G401 (cell line): ENCODE results near the gene NPLOC4. TPM values are rescaled to one million over a fixed set of nuclear protein-coding genes. Genes with fewer than 3 reads are reported as not detected.

Source experiments
- DNase-seq: peaks from one replicate; pipeline ENCODE4 v3.0.0-alpha.2; 2015; ENCODE audit warnings: low spot score
- in situ Hi-C: cut with HindIII; loops from 2 replicates; pipeline ENCODE4 v1.10.0; 2016; ENCODE audit warnings: low sequenced_read_pairs, mixed read lengths
- total RNA-seq: library from RNA; depleted of rRNA; stranded (reverse); fragments of >200 nt; shearing (Covaris generic); gene quantifications from 2 replicates; pipeline ENCODE4 v1.2.3, GENCODE V29; 2014

NPLOC4 gene
- total RNA-seq, 1 experiment from 2014 or later, result 110 TPM

DNA sequence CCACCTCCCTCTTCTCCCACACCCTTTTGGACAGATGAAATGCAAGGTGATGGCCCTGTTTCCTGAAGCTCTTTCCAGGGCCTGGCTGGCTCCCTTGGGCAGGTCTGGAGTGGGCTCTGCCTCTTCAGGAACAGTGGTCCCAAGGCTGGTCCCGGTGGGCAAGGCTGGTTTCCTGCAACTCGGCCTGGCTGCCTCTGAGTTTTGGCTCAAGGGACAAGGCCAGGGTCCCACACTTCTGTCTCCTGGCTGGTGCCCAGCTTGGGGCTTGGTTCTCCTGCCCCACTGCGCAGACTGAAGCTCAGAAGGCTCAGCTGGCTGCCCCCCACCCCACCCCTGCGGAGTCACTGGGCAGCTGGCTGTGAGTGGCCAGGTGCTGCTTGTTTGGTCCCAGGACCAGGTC lies 120.5 kb downstream of the NPLOC4 start:
- in situ Hi-C loops, result loop anchor here (10.0 kb wide), 1 partner anchor 112 kb away; no protein-coding TSS in a partner anchor
- DNase-seq, result no peak

- in situ Hi-C loops, result loop anchor here (10.0 kb wide), 1 partner anchor 111 kb away; no protein-coding TSS in a partner anchor
- DNase-seq, result no peak
Observed at GRCh38 chr17:81515530-81516041, 121.3 kb downstream of the NPLOC4 start.

- in situ Hi-C loops, result loop anchor here (10.0 kb wide), 1 partner anchor 110 kb away; no protein-coding TSS in a partner anchor
- peak; percentile 50 for DNase-seq
Observed at GRCh38 chr17:81514739-81515529, 122.0 kb downstream of the NPLOC4 start.

DNA sequence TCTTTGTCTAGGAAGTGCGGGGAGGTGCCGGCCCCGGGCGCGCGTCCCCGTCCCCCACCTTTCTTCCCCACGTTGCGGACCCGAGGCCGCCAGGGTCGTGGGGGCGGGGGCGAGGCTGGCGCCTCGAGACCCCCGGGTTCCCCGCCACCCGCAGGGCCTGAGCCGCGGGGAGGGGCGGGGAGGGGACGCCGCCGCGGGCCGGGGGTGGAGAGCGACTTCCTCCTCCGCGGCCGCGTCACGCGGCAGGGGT lies 122.5 kb downstream of the NPLOC4 start:
- in situ Hi-C loops, result loop anchor here (10.0 kb wide), 1 partner anchor 110 kb away; no protein-coding TSS in a partner anchor
- DNase-seq, result no peak

DNA sequence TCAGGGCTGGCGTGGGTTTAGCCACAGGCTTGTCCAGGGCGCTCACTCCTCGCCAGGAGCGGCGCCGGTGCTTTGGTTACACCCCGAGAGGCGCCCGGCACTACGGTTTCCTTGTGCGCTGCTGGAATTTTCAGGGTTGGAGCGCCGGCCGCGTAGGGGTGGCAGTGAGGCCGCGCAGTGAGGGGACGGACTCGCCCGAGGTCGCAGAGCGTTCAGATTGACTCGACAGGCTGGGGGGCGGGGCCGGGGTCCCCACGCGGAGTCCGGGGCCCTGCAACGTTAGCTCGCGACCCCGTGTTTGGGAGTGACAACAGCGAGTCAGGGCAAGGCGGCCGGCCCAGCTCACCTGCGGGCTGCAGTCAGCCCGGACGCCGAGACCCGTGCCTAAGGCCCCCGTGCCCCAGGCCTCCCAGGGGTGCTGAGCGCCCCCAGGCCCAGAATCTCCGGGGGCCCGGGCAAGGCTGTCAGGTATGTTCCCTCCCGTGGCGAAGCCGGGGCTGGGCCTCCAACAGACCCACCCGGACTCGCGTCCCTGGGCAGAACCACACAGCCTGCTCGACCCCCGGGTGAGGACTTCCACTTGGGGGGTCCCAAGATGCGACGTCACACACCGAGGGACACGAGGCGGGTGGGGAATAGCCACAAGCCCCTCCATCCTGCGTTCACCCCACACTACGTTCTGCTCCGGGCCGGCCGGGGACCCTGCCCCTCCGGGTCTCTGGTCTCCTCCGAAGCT lies 123.0 kb downstream of the NPLOC4 start:
- in situ Hi-C loops, result loop anchor here (10.0 kb wide), 1 partner anchor 109 kb away; no protein-coding TSS in a partner anchor
- peak; percentile 66 for DNase-seq

GRCh38 chr17:81513372-81513752 lies 123.5 kb downstream of the NPLOC4 start:
- peak; percentile 71 for DNase-seq
- in situ Hi-C loops, result loop anchor here (10.0 kb wide), 1 partner anchor 109 kb away; no protein-coding TSS in a partner anchor

GRCh38 chr17:81512562-81513371 lies 124.1 kb downstream of the NPLOC4 start, which contains the start of gene ACTG1:
ACTG1 (minus strand) TSS chr17:81512799; CDS start chr17:81512354, 445 bp downstream.
- DNase-seq, result peak; percentile 92
- in situ Hi-C loops, result loop anchor here (10.0 kb wide), 1 partner anchor 108 kb away; no protein-coding TSS in a partner anchor

DNA sequence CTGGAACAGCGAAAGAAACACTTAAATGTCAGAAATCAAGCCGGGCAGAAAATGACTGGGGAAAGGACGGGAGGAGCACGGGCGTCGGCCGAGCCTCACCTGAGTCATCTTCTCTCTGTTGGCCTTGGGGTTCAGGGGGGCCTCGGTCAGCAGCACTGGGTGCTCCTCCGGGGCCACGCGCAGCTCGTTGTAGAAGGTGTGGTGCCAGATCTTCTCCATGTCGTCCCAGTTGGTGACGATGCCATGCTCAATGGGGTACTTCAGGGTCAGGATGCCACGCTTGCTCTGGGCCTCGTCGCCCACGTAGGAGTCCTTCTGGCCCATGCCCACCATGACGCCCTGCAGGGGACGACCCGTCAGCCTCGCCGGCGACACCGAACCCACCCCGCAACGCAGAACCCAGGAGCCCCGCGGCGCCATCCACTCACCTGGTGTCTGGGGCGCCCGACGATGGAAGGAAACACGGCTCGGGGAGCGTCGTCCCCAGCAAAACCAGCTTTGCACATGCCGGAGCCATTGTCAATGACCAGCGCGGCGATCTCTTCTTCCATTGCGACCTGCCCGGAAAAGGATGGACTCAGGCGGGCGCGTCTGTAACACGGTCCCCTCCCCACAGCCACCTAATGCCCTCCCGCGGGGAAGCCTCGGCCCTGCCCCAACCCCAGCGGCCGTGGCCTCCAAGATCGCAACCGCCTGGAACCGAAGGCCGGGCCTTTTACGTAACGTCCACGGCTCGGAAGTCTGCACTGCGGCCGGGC lies 124.9 kb downstream of the NPLOC4 start:
- DNase-seq, result no peak
- in situ Hi-C loops, result loop anchor here (10.0 kb wide), 1 partner anchor 107 kb away; no protein-coding TSS in a partner anchor

GRCh38 chr17:81511554-81511803 lies 125.4 kb downstream of the NPLOC4 start:
- in situ Hi-C loops, result loop anchor here (10.0 kb wide), 1 partner anchor 107 kb away; no protein-coding TSS in a partner anchor
- no peak for DNase-seq

GRCh38 chr17:81510785-81511553 lies 125.9 kb downstream of the NPLOC4 start:
- in situ Hi-C loops, result loop anchor here (10.0 kb wide), 1 partner anchor 106 kb away; no protein-coding TSS in a partner anchor
- peak; percentile 55 for DNase-seq

DNA sequence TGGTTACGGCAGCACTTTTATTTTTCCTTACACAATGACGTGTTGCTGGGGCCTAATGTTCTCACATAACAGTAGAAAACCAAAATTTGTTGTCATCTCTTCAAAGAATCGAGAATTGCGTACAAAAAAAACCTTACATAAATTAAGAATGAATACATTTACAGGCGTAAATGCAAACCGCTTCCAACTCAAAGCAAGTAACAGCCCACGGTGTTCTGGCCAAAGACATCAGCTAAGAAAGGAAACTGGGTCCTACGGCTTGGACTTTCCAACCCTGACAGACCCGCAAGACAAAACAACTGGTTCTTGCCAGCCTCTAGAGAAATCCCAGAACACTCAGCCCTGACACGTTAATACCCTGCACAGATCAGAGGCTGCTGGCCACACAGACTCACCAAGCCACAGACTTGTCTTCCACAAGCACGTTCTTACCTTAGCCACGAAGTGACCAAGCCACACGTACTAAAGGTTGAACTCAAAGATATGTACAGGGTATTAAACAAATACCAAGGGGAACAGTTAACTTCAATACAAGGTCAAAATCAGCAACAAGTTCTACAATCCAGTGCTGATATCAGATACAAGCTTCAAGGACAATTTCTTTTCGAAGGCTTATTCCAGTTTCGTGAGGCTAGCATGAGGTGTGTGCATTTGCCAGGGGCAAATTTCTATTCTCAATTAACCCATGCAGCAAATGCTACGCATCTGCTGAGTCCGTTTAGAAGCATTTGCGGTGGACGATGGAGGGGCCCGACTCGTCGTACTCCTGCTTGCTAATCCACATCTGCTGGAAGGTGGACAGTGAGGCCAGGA lies 126.7 kb downstream of the NPLOC4 start:
- DNase-seq, result peak; percentile 45
- in situ Hi-C loops, result loop anchor here (10.0 kb wide), 1 partner anchor 105 kb away; no protein-coding TSS in a partner anchor

DNA sequence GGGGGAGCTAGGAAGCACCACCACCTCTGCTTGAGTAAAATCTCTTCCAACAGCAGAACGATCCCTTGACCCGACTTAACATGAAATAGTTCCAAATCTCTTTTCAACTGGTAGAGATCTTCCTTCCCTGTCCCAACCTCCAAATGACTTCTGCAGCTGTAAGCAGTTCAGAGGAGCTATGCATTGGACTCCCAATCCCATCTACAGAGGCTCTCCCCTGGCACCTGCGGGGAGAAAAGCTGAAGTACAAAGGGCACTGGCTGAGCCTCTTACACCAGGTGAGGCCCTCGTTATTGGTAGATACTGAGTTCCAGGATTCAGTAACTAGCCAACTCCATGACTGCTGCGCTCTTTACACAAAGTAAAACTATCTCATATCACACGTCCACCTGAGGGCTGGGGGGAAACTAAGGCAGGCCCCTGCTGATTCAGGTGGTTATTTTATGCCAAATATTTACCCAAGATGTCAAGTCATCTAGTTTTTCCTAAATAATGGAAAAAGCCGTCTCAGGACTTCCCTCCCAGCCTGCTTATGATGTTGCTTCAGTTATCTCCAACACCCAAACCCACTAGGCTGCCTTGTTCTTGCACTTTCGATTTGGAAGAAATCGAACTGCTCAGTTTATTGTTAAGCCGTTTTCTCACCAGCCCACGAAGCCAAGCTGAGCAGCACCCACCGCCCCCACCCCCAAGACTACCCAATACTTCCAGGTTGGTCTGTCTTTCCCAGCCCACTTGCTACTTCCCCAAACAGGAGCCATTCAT lies 127.5 kb downstream of the NPLOC4 start:
- no peak for DNase-seq
- in situ Hi-C loops, result no loop called here

GRCh38 chr17:81508639-81509206 lies 128.2 kb downstream of the NPLOC4 start:
- in situ Hi-C loops, result no loop called here

More at GRCh38 chr17:81508639-81509206, 128.2 kb downstream of the NPLOC4 start:
- DNase-seq, result peak; percentile 52
